ENCODE results near the gene PUM1.

DNA sequence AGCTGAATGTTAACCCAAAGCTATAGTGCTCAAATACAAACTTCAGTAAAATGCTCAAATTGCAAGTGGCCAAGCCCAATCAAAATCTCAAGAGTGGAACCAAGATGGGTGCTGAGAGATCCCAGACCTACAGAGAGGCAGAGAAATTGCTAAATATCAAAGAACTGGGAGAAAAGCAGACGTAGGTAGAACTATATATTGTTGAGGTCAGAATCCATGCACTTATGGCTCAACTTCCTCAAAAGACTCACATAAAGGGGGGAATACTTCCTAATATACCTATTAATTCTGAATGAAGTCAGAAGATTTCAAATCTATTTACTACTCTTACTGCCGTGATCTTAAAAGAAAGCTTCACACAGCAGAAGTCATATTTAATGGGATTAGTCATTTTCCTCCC lies 65.2 kb downstream of the PUM1 start:
- TF ChIP-seq POLR2A (IDR thresholded peaks at IDR 0.05) = no peak
- TF ChIP-seq, protein P1, sequence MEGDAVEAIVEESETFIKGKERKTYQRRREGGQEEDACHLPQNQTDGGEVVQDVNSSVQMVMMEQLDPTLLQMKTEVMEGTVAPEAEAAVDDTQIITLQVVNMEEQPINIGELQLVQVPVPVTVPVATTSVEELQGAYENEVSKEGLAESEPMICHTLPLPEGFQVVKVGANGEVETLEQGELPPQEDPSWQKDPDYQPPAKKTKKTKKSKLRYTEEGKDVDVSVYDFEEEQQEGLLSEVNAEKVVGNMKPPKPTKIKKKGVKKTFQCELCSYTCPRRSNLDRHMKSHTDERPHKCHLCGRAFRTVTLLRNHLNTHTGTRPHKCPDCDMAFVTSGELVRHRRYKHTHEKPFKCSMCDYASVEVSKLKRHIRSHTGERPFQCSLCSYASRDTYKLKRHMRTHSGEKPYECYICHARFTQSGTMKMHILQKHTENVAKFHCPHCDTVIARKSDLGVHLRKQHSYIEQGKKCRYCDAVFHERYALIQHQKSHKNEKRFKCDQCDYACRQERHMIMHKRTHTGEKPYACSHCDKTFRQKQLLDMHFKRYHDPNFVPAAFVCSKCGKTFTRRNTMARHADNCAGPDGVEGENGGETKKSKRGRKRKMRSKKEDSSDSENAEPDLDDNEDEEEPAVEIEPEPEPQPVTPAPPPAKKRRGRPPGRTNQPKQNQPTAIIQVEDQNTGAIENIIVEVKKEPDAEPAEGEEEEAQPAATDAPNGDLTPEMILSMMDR (IDR thresholded peaks at IDR 0.05) = no peak
